Lung microvascular endothelial cell (primary cell): ENCODE results near the gene DHFR. TPM values are rescaled to one million over a fixed set of nuclear protein-coding genes. Genes with fewer than 3 reads are reported as not detected.

Experiments used
- DNase-seq, 2 donors: peaks; one replicate each; pipeline versions ENCODE4 v3.0.0 to v3.0.0-alpha.2; 2010; ENCODE audit warnings: low read depth in 2 of 2
- total RNA-seq: library from RNA; depleted of rRNA; stranded (reverse); fragments of >200 nt; gene quantifications from 2 replicates; pipeline ENCODE4 v1.2.1, GENCODE V29; 2014

The DHFR gene
- total RNA-seq, 1 donor from 2014 or later = 6.5 TPM

DNA sequence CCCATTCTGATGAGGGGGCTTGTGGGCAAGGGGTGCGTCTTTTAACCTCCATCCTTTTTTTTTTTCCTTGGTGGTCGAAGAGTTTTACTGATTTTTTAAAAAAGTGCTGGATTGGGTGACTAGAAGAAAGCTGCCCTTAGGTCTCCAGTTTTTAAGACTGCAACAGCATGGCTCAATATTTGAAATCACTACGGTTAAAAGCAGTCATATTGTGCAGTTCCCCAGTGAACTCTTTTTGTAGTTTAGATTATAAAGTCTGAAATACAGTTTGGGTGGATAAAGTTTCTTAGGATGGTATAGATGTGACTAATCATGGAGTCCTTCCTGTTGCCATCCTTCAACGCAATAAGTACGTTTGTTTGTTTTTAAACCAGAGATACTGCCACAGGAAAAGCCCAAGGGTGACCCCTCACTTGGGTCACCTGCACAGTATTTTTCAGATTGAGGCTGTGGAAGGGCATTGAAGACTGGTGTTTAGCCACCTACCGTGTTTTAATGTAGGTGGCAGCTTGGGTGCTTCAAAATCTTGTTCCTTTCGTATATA is 520 bp upstream of the DHFR start:
- DNase-seq = peak; percentile 3 to 24

DNA sequence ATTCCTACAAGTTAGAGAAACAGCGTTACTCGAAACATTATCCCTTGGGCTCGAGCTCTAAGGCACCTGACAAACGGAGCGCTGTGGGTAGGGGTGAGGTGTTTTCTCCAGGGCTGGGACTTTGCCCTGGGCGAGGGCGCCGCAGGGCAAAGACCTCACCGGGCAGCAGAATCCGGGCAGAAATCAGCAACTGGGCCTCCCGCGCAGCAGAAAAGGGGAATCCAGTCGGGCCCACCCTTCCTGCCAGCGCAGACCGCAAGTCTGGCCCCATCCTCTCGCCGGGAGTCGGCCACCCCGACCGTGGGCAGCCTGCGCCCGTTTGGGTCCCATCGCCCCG is 761 bp downstream of the DHFR start:
- no peak for DNase-seq

DNA sequence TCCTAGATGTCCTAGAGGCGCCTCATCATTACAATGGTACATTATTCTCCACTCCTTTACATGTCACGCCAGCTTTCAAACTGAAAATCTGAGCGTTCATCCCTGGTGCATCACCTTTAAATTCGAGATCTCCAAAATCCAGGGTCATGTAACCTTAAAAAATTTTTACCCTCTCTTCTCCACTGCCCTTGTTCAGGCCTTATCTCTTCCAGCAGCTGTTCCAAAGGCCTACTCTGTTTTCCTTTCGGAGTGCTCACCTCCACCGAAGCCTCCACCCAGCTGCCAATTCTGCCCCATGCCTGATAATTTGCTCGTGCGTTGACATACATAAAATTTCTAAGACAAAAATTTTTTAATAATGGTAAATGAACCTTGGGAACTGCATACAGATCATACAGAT is 1.3 kb downstream of the DHFR start:
- no peak for DNase-seq

DNA sequence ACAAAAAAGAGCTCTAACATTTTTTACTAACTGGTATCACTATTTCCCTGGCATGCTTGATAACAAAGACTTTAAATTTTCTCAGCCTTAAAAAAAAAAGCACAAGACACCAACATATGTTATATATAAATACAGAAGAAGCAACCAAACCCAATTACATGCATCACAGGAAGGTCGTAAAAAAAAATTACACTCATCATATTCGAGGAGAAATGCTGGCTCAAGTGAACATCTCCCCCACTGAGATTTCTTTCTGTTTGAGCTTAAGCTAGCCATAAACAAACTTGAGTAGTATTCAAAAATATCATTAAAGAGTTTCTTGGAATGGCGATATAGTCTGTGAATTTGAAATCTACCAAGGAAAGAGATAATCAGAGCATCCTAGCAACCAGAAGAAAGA is 7.9 kb downstream of the DHFR start:
- no peak for DNase-seq

DNA sequence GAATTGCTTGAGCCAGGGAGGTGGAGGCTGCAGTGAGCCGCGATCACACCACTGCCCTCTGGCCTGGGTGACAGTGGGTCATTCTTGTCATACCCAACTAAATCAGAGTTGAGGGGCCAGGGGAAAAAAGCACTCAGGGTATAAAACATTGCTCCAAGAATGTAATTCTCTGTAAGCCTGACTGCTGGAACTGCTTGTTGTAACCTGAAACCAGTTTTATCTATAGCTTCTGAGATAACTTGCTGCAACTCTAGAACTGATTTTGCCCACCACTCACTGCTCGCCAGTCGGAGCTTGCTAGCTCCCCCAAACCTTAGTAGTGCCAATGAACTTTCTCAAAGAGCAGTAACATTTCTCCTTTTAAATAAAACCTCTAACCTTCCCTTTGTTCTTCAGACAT is 9.9 kb downstream of the DHFR start:
- no peak for DNase-seq

DNA sequence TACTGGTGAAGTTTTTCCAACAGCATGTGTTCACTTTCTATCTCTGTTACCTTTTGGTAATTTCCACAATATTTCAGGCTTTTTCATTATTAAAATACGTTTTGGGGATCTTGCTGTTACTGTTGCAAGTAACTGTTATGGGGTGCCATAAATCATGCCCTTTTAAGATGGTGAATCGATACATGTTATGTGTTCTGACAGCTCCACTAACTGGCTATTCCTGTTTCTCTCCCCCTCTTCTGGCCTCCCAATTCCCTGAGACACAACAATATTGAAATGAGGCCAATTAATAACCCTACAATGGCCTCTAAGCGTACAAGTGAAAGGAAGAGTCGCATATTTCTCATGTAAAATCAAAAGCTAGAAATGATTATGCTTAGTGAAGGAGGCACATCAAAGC is 13.4 kb downstream of the DHFR start:
- no peak for DNase-seq

DNA sequence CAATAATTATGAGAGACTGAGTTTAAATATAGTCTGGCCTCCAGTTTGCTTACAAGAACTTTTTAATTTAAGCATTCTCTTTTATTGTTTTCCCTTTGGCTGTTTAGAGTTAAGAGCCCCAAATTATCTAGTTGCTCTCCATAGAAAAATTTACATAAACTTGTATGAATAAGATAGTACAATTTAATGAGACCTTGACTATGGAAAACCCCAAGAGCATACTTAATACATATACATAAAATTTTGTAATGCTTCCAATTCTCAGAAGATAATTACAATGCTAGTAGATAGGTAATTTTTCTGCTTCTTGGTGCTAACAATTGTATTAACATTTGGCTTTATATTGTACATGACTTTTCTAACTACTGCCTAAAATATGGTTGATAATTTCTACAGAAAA is 20.6 kb downstream of the DHFR start:
- no peak for DNase-seq

DNA sequence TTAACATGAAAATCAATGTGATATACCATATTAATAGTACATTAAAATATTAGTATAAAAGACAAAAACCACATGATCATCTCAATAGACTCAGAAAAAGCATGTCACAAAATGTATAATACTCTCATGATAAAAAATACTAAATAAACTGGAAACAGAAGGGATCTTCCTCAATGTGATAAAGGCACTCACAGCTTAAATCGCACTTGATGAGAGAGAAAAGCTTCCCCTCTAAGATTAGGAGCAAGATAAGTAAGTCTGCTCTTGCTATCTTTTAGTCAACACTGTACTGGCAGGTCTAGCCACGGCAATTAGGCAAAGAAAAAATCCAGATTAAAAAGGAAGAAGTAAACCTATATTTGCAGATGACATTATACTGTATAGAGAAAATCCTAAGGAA is 22.1 kb downstream of the DHFR start:
- DNase-seq = no peak

DNA sequence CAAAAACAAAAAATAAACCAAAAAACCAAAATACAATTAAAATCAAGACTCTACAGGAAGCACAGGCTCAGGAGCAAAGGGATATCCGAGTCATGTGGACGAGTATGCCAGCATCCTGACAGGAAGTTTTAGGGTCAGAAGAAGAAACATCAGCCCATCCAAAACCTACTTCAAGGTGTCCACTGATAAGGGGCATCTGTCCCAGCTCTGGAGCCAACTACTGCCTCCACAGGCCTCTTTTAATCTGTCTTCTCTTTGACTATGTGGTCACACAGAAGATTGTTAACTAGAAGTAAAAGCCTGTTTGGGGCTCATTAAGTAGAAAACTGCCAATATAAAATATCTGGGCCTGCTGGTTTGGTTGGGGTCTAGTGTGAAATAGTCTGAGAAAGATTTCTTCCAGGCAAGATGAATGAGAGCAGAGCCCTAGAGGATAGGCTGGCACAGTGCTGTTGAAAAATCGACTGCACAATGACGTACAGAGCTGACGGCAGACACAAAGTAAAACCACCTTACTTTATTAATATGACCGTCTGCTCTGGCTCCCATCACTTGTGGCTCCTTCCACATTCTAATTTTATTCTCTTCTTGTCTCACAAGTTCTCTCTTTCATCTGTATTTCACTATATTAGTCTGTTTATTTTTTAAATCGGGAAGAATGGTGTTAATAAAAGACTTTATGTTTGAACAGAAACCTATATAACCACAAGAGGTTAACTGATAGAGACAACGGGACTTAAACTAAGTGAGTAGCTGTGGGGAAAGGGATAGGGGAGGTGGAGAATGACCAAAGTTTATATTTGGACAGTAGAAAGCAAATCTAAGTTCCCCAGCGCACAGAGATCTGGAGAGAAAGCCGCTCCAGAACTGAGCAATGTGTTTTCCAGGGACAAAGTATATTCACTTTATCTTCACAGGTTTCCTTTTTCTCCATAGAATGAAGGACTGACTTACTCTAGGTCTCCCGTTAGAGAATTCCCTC is 23.2 kb downstream of the DHFR start:
- DNase-seq = no peak

DNA sequence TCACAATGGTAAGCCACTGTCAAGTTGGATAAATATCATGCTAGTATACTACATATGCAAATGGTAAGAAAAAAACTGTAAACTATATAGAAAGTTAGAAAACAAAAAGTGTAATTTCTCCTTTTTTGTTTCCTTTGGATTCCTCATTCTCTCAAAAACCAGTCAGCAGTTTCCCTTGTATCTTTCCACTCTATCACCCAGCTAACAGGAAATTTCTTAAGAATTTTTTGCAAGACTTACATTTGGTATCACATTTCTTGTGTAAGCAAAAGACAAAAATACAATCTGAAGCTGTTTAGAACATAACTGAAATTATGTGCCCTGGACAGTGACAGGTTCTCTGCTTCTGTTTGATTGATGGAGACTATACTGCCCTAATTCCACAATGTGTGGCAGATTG is 25.5 kb downstream of the DHFR start:
- DNase-seq = no peak

DNA sequence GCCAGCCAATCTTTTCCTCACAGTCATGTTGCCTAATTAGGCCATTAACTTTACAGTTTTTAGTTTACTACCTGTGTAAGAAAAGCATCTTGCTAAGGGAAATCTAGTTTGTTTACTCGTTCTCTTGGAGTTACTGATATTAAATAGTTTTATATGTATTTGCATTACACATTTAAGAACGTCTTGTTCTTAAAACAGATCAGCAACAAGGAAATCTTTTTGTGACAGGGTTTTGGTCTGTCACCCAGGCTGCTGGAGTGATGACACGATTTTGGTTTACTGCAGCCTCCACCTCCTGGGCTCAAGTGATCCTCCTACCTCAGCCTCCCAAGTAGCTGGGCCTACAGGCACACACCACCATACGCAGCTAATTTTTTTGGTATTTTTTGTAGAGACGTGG is 29.6 kb downstream of the DHFR start:
- DNase-seq = no peak

DNA sequence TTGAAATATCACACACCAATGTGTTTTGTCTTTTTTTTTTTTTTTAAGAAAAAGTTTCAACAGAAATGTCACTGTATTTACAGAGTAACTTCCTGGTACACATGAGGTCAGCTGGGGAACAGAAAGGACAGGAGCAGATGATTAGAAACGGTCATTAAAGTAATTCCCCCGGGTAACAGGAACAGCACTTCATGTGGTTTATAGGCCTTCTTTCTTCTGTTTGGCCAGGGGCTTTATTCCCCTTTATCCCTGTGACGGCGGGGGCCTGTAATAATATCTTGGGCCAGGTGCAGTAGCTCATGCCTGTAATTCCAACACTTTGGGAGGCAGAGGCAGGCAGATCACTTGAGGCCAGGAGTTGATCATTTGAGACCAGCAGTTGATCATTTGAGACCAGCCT is 30.8 kb downstream of the DHFR start:
- no peak for DNase-seq

DNA sequence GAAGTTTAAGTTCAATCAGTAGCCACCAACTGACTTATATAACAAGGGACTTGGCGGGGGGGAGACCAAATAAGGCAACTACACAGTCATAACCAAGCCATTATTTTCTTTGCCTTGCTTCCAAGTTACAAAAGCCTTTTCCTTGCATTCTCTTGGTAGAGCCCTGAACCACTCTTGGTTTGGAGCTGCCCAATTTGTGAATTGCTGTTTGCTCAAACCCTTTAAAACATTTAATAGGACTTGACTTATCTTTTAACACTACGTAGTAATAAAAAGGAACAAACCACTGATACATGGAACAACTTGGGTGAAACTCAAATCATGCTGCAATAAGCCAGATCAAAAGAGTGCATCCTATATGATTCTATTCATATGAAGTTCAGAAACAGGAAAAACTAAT is 32.0 kb downstream of the DHFR start:
- DNase-seq = no peak

DNA sequence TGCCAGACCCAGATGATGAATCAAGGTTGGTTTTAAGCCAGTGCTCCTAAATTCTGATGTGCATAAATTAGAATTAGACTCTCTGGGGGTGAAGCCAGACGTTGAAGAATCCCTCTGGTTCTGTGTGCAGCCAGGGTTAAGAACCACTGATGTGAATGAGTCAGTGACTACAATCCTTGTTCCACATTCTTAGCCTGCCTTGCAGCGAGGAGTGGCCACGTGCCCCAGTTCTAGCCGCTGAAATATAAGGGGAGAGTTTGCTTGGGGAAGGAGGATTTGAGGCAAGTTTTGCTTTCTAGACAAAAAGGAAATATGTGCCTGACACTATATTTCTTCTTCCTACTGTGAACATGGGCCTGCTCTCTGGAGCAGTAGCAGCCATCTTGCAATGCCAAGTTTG is 34.6 kb downstream of the DHFR start:
- no peak for DNase-seq

DNA sequence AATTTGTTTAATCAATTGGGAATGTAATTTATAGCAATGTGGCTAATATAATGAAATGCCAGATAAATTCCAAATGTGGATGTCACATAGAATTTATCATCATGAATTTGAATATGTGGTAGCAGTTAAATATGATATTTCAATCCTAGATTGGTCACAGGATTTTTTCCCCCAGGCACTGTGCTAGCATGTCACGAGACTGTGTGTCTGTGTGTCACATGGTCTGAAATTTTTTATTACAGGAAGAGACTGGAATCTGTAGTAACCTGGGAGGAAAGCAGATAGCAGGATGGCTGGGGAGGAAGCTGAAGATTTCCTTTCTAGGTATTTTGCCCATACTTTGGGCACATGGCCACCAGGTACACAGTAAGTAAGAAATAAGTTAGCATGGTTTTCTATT is 35.7 kb downstream of the DHFR start:
- DNase-seq = peak in 1 of 2 donors; percentile 57

DNA sequence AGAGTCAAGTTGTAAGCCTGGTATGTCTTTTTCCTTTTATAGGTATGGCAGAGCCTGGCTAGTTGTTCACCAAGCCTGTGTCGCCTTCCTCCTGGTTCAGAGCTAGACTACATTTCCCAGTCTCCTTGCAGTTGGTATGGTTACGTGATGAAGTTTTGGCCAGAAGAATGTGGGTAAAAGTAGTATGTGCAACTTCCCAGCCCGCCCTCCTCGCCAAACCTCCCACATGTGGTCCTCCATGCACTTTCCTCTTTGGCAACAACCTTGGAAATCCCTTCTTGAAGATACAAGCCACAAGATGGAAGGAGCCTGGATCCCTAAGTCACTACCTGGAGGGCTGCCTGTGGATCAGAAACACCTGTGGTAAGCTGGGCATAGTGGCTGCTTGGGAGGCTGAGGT is 36.3 kb downstream of the DHFR start:
- no peak for DNase-seq

DNA sequence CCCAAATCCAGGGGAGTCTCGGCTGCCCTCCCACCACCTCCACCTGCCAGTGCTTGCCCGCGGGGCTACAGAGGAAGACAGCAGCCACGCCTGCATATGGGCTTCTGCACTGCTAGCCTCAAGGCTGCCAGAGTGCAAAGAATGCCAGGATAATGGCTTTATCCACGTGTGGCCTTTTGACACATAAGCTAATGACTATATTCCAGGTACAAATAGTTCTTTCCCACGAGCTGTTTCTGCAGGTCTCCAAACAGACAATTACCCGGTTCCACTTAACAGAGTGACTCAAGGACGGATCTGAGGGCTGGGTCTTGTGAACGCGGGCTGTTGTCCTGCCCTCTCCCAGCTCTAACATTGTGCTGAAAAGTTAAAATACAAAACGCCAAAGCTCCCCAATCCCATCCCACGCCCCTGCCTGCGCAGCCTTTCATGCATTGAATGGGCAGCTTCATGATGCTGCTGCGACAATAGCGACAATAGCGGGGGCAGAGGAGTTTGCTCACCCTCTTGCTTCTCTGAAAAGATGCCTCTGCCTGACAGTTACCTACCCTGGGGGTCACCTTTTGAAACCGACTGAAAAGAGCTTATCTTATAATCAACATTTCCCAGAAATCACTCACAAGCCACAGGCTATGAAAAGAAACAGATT is 39.4 kb downstream of the DHFR start:
- no peak for DNase-seq

DNA sequence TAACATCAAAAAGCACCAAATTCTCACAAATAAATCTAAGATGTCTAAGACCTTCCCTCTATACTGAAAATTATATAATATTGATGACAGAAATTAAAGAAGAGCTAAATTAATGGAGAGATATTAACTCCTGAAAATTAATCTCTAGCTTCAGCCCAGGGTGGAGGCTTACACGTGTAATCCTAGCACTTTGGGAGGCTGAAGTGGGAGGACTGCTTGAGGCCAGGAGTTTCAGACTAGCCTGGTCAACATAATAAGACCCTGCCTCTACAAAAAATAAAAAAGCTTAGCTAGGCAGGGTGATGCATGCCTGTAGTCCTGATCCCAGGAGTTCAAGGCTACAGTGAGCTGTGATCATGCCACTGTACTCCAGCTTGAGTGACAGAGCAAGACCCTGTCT is 45.1 kb downstream of the DHFR start:
- no peak for DNase-seq

DNA sequence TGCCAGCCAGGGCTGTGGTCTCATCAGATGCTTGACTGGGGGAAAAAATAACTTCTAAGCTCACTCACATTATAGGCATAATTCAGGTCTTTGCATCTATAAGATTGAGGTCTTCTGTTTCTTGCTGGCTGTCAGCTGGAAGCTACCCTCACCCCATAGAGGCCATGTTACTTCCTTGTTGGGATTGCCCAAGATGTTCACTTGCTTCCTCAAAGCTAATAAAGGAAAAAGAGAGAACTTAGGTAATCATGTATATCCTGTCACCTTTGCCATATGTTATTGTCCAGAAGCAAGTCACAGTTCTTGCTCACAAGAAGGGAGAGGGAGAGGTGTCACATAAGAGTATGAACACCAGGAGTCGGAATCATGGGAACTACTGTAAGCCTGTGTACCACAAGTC is 46.1 kb downstream of the DHFR start:
- DNase-seq = no peak

DNA sequence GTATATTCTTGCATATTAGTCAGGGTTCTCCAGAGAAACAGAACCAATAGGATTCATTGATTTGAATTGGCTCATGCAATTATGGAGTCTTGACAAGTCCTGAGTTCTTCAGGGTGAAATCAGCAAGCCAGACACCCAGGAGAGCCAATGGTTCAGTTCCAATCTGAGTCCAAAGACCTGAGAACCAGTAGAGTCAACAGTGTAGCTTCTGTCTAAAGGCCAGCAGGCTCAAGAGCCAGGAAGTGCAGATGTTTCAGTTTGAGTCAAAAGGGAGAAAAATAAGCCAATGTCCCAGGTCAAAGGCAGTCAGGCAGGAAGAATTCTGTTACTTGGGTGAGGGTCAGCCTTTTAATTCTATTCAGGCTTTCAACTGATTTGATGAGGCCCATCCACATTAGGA is 47.0 kb downstream of the DHFR start:
- no peak for DNase-seq

DNA sequence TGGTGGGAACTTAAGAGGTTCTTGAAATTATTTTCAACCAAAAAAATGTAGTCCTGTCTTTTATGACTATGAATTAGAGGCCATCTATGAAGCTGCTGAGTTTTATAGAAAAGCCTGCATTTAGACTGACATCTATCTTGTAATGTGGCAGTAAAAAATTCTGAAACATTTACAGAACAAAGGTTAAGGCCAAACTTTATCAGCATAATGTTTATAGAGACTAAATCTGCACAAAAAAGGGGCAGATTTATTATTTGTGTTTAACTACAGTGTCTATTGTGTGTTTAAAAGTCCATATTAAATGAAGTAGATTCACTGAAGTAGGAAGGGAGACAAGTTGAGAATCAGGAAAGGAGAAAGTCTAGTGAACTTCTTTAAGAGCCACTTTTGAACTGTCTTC is 47.4 kb downstream of the DHFR start:
- no peak for DNase-seq

DNA sequence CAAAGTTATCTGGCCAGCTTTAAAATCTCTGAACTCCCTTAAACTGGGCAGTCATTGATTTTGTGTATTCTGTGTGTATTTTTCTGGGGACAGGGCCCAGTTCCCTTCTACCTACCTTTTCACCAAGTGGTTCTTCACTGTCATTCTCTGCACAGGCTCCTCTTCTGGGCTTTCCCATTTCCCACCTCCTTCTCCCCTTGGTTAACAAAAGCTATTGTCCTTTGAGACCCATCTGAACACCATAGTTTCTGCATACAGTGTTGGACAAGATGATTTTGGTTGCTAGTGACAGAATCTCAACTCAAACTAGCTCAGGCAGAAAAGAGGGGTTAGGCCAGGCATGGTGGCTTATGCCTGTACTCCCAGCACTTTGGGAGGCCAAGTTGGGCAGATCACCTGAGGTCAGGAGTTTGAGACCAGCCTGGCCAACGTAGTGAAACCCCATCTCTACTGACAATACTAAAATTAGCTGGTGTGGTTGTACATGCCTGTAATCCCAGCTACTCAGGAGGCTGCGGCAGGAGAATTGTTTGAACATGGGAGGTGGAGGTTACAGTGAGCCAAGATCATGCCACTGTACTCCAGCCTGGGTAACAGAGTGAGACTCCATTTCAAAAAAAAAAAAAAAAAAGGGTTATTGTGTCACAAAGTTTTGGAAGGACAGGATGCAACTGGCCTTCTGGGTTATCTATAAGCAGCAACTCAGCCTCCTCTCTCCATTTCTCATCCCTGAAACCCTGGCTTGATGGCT is 53.7 kb downstream of the DHFR start:
- DNase-seq = no peak
